ENCODE results near the gene PIK3CD.
"Not testable (repeated sequence)": the region's sequence is repeated elsewhere in the genome, so short reads cannot be mapped to it uniquely, and the experiment has no call there.

Gene PIK3CD

GRCh38 chr1:9730096-9730901 lies 78.8 kb downstream of the PIK3CD start:
- in situ Hi-C loops (cut with HindIII; ENCODE audit: low sequenced_read_pairs) = no loop called here

DNA sequence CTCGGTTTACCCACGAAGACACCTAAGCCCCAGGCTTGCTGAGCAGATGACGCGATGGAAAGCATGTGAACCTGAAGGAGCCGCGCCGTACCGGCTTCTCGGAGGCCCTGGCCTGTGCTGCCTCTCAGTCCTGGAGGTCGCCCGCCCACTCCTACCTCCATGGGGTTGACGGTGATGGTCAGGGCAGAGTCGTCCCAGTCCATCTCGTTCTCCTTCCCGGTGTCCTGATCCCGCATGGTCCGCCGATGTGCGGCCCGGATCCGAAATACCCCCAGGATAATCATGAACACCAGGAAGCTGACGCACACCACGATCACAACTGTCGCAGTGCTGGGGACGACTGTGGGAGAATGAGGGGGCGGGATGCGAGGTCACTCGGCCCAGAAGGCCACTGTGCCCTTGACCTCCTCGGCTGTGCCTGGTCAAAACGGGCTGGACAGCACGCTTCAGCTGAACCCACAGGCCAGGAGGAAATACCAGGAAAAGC lies 79.6 kb downstream of the PIK3CD start:
- in situ Hi-C loops (cut with HindIII; ENCODE audit: low sequenced_read_pairs) = no loop called here

DNA sequence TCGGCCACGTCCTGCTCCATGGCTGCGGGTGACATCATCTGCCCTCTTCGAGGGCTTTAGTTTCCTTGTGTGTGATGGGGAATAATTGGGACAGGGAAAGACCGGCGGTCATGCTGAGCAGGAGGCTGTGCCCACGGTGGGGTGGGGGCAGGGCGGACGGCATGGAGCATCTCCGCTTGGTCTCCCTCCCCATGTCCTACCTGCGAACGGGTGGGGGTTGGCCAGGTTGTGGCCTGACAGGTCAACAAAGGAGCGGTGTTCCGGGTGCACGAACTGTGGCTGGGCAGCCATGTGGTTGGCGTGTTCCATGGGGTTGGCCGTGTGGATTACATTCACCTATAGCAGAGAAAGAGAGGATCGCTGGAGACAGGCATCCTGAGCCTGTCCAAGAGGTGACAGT lies 80.0 kb downstream of the PIK3CD start:
- in situ Hi-C loops (cut with HindIII; ENCODE audit: low sequenced_read_pairs) = no loop called here

DNA sequence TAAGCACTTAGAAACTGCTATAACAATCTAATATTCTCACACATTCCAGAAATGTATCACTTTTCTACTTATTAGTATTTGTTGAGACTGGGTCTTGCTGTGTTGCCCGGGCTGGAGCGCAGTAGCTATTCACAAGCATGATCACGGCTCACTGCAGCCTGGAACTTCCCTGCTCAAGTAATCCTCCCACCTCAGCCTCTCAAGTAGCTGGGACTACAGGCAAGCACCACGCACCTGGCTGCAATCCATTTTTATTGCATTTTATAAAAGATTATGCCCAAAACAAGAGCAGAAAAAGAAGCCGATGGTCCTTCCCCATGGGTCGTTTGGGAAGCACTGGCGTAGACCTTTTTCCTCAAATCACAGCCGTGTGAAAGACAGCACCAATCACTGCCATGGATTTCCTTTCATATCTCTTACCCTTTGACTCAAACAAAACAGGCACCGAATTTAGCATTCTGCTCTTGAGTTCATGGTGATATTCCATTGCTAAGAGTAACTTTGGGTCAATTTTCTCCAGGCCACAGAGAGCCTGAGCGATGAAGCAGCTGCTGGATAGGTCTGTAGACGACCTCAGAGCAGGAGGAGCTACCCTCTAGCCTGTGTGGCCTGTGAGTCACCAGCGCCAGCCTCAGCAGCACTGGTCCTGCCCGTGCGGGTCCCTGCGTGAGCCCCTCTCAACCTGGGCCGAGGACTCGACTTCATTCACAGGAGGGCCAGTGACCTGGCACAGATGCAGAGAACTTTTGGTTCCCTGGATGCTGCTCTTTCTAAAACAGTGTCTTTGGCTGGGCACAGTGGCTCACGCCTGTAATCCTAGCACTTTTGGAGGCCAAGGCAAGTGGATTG lies 80.8 kb downstream of the PIK3CD start:
- in situ Hi-C loops (cut with HindIII; ENCODE audit: low sequenced_read_pairs) = no loop called here

- in situ Hi-C loops (cut with HindIII; ENCODE audit: low sequenced_read_pairs) = no loop called here
Measured at GRCh38 chr1:9733160-9733789, 81.7 kb downstream of the PIK3CD start.

DNA sequence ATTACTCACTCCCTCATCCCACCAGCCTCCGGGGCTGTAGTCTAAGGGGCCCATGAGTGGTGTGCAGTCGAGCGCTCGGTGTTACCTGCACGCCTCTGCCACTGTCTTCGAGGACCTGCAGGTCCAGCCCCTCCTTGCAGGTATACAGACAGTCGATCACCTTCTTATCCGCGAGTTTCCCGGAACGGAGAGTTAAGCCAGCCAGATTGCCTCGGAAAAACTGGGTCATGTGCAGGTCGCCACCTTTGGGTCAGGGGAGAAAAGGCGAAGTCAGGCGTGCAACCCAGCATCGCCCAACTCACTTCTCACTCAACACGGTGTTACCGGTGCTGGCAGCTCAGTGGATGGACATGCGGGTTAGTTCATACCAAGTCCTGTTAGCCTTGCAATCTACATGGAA lies 84.3 kb downstream of the PIK3CD start:
- in situ Hi-C loops (cut with HindIII; ENCODE audit: low sequenced_read_pairs) = no loop called here

- in situ Hi-C loops (cut with HindIII; ENCODE audit: low sequenced_read_pairs) = no loop called here
Measured at GRCh38 chr1:9736241-9736640, 84.7 kb downstream of the PIK3CD start.

- in situ Hi-C loops (cut with HindIII; ENCODE audit: low sequenced_read_pairs) = no loop called here
Measured at GRCh38 chr1:9737057-9737456, 85.5 kb downstream of the PIK3CD start.

DNA sequence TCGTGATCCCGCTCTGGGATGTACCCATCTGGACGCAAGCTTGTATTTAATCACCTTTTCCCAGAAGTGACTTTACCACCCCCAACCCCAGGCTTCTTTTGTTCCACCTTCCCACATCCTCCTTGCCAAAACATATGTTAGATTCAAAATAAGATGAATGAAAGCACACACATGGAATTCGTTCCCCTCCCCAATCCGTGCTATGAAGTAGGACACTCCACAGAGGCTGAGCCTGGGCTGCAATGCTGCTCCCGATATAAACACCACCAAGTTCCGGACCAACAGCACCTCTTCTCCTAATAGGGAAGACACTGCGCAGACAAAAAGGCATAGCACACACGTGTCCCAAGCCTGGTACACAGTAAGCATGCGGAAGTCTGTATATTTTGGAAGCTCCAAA lies 86.1 kb downstream of the PIK3CD start:
- in situ Hi-C loops (cut with HindIII; ENCODE audit: low sequenced_read_pairs) = no loop called here

DNA sequence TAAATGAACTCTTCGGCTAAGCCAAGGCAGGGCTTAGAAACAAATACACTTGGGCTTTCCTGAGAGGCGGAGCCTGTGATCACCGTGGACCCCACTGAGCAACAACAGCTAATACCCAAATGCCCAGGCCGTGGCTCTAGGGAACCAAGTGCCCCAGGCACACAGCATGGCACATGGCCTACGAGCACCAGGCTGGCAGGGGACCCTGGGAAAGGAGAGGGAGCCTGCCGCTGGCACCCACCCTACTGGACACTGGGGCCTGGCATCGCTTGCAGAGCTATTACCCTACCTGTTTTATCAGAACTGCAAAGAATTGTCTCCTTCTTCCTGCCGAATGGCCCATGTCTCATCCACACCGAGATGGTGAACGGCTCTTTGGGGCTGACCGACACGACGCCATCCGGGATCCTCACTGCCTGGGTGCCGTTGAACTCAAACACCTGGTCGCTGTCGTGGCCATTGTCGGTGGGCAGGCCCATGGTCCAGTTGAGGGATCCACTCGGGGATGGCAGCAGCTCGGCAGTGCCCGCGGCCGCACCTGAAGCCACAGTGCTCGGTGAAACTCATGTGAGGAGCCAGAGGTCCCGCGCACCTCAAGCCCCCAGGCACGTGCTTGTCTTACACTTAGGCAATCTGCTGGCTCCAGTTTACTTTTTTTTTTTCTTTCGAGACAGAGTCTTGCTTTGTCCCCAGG lies 92.7 kb downstream of the PIK3CD start:
- in situ Hi-C loops (cut with HindIII; ENCODE audit: low sequenced_read_pairs) = no loop called here

DNA sequence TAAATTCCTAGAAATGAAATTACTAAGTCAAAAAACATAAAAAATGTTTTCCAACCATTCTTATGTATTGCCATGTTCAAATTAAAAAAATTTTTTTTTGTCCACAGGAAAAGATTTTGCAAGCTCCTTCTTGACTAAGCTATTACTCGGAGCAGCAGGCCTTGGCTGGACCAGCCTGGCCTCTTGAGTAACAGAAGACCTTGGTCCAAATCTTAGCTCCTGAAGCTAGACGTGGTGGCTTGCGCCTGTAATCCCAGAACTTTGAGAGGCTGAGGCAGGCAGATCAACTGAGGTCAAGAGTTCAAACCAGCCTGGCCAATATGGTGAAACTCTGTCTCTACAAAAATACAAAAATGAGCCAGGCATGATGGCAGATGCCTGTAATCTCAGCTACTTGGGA lies 94.7 kb downstream of the PIK3CD start:
- in situ Hi-C loops (cut with HindIII; ENCODE audit: low sequenced_read_pairs) = no loop called here

DNA sequence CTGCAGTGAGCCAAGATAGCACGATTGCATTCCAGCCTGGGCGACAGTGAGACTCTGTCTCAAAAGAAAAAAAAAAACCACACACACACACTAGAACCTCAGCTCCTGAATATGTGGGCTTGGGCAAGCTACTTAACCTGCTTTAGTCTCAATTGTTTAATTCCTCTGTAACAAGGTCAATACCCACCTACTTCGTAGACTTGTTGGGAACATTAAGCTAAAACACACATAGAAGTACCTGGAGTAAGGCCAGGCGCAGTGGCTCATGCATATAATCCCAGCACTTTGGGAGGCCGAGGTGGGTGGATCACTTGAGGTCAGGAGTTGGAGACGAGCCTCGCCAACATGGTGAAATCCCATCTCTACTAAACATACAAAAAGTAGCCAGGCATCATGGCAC lies 95.1 kb downstream of the PIK3CD start:
- in situ Hi-C loops (cut with HindIII; ENCODE audit: low sequenced_read_pairs) = no loop called here

DNA sequence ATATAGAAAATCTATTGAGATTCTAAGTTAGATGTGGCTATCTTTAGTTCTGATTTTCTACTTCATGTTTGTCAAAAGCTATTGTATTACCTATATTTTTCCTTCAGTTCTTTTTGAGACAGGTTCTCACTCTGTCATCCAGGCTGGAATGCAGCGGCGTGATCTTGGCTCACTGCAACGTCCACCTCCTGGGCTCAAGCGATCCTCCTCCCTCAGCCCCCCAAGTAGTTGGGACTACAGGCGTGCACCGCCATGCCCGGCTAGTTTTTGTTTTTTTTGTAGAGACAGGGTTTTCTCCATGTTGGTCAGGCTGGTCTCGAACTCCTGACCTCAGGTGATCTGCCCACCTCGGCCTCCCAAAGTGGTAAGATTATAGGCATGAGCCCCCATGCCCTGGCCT lies 96.9 kb downstream of the PIK3CD start:
- in situ Hi-C loops (cut with HindIII; ENCODE audit: low sequenced_read_pairs) = not testable (repeated sequence)

- in situ Hi-C loops (cut with HindIII; ENCODE audit: low sequenced_read_pairs) = no loop called here
Measured at GRCh38 chr1:9749361-9749760, 97.8 kb downstream of the PIK3CD start.

DNA sequence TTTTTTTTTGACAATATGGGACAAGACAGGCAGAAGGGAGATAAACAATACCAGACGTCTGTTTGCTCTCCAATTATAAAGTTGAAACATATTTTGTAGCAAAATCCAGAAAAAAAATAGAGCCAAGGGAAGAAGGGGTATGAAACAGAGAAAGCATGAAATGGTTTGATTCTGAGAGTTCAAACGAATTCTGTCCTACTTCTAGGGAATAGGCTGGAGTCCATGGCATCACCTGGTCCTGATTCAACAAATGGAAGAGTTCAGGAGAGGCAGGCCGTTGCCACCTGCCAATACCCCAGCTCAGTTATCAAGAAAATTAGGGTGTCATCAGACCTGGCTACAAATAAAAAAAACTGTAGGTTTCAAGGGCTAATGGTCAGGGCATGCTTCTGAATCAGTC lies 100.4 kb downstream of the PIK3CD start:
- in situ Hi-C loops (cut with HindIII; ENCODE audit: low sequenced_read_pairs) = no loop called here

DNA sequence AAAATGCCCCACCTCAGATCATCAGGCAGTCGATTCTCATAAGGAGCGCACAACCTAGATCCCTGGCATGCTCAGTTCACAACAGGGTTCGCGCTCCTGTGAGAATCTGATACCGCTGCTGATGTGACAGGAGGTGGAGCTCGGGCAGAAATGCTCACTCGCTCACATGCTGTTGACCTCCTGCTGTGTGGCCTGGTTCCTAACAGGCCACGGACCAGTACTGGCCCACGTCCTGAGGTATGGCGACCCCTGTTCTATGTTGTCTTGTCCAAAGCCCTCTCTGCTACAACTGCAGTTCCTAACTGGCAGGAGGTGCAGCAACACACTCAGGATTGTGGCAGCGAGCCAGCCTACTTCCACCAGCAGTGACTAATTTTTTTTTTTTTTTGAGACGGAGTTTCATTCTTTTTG lies 101.6 kb downstream of the PIK3CD start:
- in situ Hi-C loops (cut with HindIII; ENCODE audit: low sequenced_read_pairs) = no loop called here

DNA sequence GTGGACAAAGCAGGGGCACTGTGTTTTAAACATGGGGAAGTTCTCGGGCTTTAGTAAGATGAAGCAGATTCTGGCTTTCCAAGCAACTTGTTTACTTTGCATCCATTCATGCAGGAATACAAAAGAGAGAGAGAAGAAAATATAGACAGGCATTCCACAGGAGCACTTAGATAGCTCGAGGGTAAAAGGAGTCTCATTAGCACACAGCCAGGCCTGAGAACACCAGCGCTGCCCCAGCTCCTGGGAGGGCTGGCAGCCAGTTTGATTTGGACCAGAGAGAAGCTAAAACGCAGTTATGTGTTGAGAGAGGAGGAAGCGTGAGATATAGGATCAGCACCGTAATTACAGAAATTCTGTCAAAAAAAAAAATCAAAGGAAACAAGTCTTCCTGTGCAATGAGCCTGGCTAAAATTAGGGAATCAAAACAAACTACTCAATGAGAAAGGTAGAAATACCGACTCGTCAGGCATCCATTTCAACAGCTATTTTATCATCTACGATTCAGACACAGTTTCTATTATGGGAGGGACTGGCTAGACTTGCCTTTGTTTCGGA lies 104.0 kb downstream of the PIK3CD start:
- in situ Hi-C loops (cut with HindIII; ENCODE audit: low sequenced_read_pairs) = no loop called here

DNA sequence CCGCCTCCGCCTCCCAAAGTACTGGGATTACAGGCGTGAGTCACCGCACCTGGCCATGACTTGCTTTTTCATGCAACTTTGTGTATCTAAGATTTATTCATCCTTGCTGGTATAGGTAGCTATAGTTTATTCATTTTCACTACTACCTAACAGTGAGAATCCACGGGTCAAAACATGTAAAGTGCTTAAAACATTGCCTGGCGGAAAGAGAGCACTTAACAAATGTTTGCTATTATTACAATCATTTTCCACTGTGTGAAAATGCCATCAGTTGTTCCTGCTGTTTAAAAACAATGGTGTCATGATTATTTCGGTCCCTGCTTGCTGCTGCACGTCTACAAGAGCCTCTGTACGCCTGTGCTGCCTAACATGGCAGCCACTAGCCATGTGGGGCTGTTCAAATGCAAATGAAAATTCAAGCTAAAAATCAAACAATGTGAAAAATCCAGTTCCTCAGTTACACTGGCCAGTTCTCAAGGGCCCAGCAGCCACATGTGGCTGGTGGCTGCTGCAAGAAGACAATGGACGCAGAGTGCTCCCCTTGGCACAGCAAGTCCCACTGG lies 107.1 kb downstream of the PIK3CD start:
- in situ Hi-C loops (cut with HindIII; ENCODE audit: low sequenced_read_pairs) = no loop called here

GRCh38 chr1:9759939-9760338 lies 108.4 kb downstream of the PIK3CD start:
- in situ Hi-C loops (cut with HindIII; ENCODE audit: low sequenced_read_pairs) = no loop called here

DNA sequence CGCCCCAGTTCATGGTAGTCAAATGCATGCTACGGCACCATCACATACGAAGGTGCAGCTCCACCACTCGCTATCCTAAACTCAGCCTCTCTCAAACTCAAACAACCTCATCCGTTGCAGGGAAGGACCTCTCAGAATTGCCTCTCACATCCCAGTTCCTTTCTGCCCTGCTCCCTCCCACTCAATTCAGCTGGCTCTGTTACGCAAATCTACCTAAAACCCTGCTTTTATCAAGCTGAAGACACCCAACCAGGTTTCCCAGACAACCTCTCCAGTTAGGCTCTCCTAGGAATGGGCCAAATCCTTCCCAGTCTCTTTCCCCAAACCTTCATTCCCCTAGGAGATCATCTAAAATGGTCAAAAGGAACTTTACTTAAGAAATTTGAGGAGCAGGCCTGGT lies 109.3 kb downstream of the PIK3CD start:
- in situ Hi-C loops (cut with HindIII; ENCODE audit: low sequenced_read_pairs) = no loop called here

All from endothelial cell of hepatic sinusoid (primary cell).